ENCODE data around the gene MSRB1. TPM values are rescaled to one million over a fixed set of nuclear protein-coding genes. Genes with fewer than 3 reads are reported as not detected.

The MSRB1 gene
- total RNA-seq, 5 donors from 2014 or later (not counting 1 experiment from before 2014, with no cell fraction given) = 5.6 to 11.9 (median 9.6) TPM

GRCh38 chr16:1968146-1968953 lies 25.4 kb upstream of the MSRB1 start:
- ChIA-PET CTCF (no interaction called here), POLR2A (no interaction called here)
- Histone ChIP-seq H3K9me3 (no peaks in the 10 kb centered on the region), H3K27me3 (replicated peaks in 1 of 2; ENCODE audit: control insufficient read depth in 2 of 2, extremely low read depth in 1 of 2, insufficient read depth in 2 of 2, low read length in 1 of 2) (peaks cover 0 to 5% of the 10 kb centered on the region in 2 experiments), H3K27ac (ENCODE audit: low read length) (no peak overlapping the region), H3K4me1 (ENCODE audit: control insufficient read depth in 1 of 2, extremely low read depth in 1 of 2, insufficient read depth in 2 of 2, low read length in 2 of 2) (peaks cover 7 to 47% of the 10 kb centered on the region in 2 experiments), H3K36me3 (ENCODE audit: control insufficient read depth in 2 of 2, extremely low read depth in 1 of 2, insufficient read depth in 1 of 2, low read length in 1 of 2) (peaks cover 0 to 3% of the 10 kb centered on the region in 2 donors), H3K4me3 (ENCODE audit: control insufficient read depth in 1 of 2, extremely low read depth in 1 of 2, low read length in 1 of 2) (no peak overlapping the region)
- Mint-ChIP-seq H3K36me3 (peaks cover 11% of the 10 kb centered on the region), H3K4me3 (no peak overlapping the region), H3K4me1 (peaks cover 31 to 37% (median 36%) of the 10 kb centered on the region in 3 donors), H3K27ac (no peak overlapping the region), H3K9me3 (no peaks in the 10 kb centered on the region), H3K27me3 (no peaks in the 10 kb centered on the region)
- no peak for ATAC-seq (replicated peaks in 1 of 4)
- whole genome bisulfite sequencing (ENCODE audit: insufficient coverage) = 90% methylated on average over 35 of the region's 41 CpGs
- no peak for DNase-seq

GRCh38 chr16:1966460-1966859 lies 23.5 kb upstream of the MSRB1 start, which contains the start of gene RNF151:
RNF151 (plus strand) TSS chr16:1966856; CDS start chr16:1966882, 26 bp downstream.
- ChIA-PET CTCF (interaction anchor here in 1 of 2 donors (0.6 kb wide), 1 partner anchor 10 kb away, joined by 4 read pairs; no protein-coding TSS in a partner anchor), POLR2A (interaction anchor here in 1 of 2 donors (0.5 to 0.6 kb wide), 2 partner anchors 174 to 982 kb away, joined by 3 to 4 read pairs; no protein-coding TSS in a partner anchor)
- Histone ChIP-seq H3K4me1 (ENCODE audit: control insufficient read depth in 1 of 2, extremely low read depth in 1 of 2, insufficient read depth in 2 of 2, low read length in 2 of 2) (peaks cover 5 to 50% of the 10 kb centered on the region in 2 experiments), H3K27me3 (replicated peaks in 1 of 2; ENCODE audit: control insufficient read depth in 2 of 2, extremely low read depth in 1 of 2, insufficient read depth in 2 of 2, low read length in 1 of 2) (no peaks in the 10 kb centered on the region), H3K27ac (ENCODE audit: low read length) (peak within 1 kb of the TSS; percentile 97), H3K4me3 (ENCODE audit: control insufficient read depth in 1 of 2, extremely low read depth in 1 of 2, low read length in 1 of 2) (peak within 1 kb of the TSS; percentile 83 to 95), H3K36me3 (ENCODE audit: control insufficient read depth in 2 of 2, extremely low read depth in 1 of 2, insufficient read depth in 1 of 2, low read length in 1 of 2) (peaks cover 4 to 20% of the 10 kb centered on the region in 2 donors), H3K9me3 (no peaks in the 10 kb centered on the region)
- H3K27me3 Mint-ChIP-seq = no peaks in the 10 kb centered on the region
- peaks cover 16% of the 10 kb centered on the region for H3K36me3 Mint-ChIP-seq
- no peaks in the 10 kb centered on the region for H3K9me3 Mint-ChIP-seq
- no peak for ATAC-seq (replicated peaks in 1 of 4)
- no peak for DNase-seq
- 94% methylated on average over 4 of the region's 6 CpGs for WGBS (ENCODE audit: insufficient coverage)
- peaks cover 30 to 41% (median 37%) of the 10 kb centered on the region in 3 donors for H3K4me1 Mint-ChIP-seq
- peak within 1 kb of the TSS; percentile 91 to 93 (median 91) for H3K4me3 Mint-ChIP-seq
- peak within 1 kb of the TSS; percentile 95 to 96 for H3K27ac Mint-ChIP-seq

GRCh38 chr16:1965396-1966001 lies 22.5 kb upstream of the MSRB1 start:
- peak overlapping the region; percentile 95 to 96 for H3K27ac Mint-ChIP-seq
- H3K27me3 Mint-ChIP-seq = no peaks in the 10 kb centered on the region
- ChIA-PET POLR2A (interaction anchor here (0.5 to 1.4 kb wide), 10 partner anchors 21 to 981 kb away, joined by 3 to 11 read pairs (median 4); partner anchors contain the start of genes ATP6V0C (in 1 of the 2), NUBP2 (in 1 of the 2), PKD1 (in 1 of the 2) and SPSB3 (in 1 of the 2)), CTCF (interaction anchor here in 1 of 2 donors (1.0 kb wide), 1 partner anchor 175 kb away, joined by 6 read pairs; no protein-coding TSS in a partner anchor)
- H3K4me1 Mint-ChIP-seq = peaks cover 31 to 43% (median 40%) of the 10 kb centered on the region in 3 donors
- H3K36me3 Mint-ChIP-seq = peaks cover 21% of the 10 kb centered on the region
- peaks cover 7 to 26% of the 10 kb centered on the region in 2 donors for H3K36me3 ChIP-seq (ENCODE audit: control insufficient read depth in 2 of 2, extremely low read depth in 1 of 2, insufficient read depth in 1 of 2, low read length in 1 of 2)
- ATAC-seq (replicated peaks in 1 of 4) = peak in 3 of 4 experiments; percentile 2 to 10 (median 6)
- H3K27ac ChIP-seq (ENCODE audit: low read length) = peak overlapping the region; percentile 97
- 19% methylated on average over 23 of the region's 24 CpGs for WGBS (ENCODE audit: insufficient coverage)
- DNase-seq = no peak
- no peaks in the 10 kb centered on the region for H3K9me3 Mint-ChIP-seq
- H3K4me3 Mint-ChIP-seq = peak overlapping the region; percentile 91 to 93 (median 91)
- H3K27me3 ChIP-seq (replicated peaks in 1 of 2; ENCODE audit: control insufficient read depth in 2 of 2, extremely low read depth in 1 of 2, insufficient read depth in 2 of 2, low read length in 1 of 2) = no peaks in the 10 kb centered on the region
- peaks cover 12 to 50% of the 10 kb centered on the region in 2 experiments for H3K4me1 ChIP-seq (ENCODE audit: control insufficient read depth in 1 of 2, extremely low read depth in 1 of 2, insufficient read depth in 2 of 2, low read length in 2 of 2)
- peak overlapping the region; percentile 83 to 95 for H3K4me3 ChIP-seq (ENCODE audit: control insufficient read depth in 1 of 2, extremely low read depth in 1 of 2, low read length in 1 of 2)
- no peaks in the 10 kb centered on the region for H3K9me3 ChIP-seq

GRCh38 chr16:1964506-1965395 lies 21.8 kb upstream of the MSRB1 start, which contains the start of gene RPS2:
RPS2 (minus strand) TSS chr16:1964826; CDS start chr16:1964625, 201 bp downstream.
- under 1% methylated on average over 87 of the region's 97 CpGs for WGBS (ENCODE audit: insufficient coverage)
- ChIA-PET POLR2A (interaction anchor here (0.5 to 1.4 kb wide), 14 partner anchors 20 to 1319 kb away, joined by 3 to 12 read pairs (median 4); partner anchors contain the start of genes ATP6V0C (in 1 of the 2), MSRB1 (in 1 of the 2), NUBP2 (in 1 of the 2) and PKD1 (in 1 of the 2)), CTCF (interaction anchor here in 1 of 2 donors (0.7 to 1.0 kb wide), 2 partner anchors 27 to 176 kb away, joined by 3 to 6 read pairs; no protein-coding TSS in a partner anchor)
- peak within 1 kb of the TSS; percentile 97 for H3K27ac ChIP-seq (ENCODE audit: low read length)
- H3K4me1 ChIP-seq (ENCODE audit: control insufficient read depth in 1 of 2, extremely low read depth in 1 of 2, insufficient read depth in 2 of 2, low read length in 2 of 2) = peaks cover 12 to 55% of the 10 kb centered on the region in 2 experiments
- peak within 1 kb of the TSS; percentile 83 to 95 for H3K4me3 ChIP-seq (ENCODE audit: control insufficient read depth in 1 of 2, extremely low read depth in 1 of 2, low read length in 1 of 2)
- H3K9me3 Mint-ChIP-seq = no peaks in the 10 kb centered on the region
- H3K27me3 Mint-ChIP-seq = no peaks in the 10 kb centered on the region
- DNase-seq (peak; percentile 93 to 100 (median 98)), ATAC-seq (replicated peaks in 1 of 4) (peak; percentile 86 to 89 (median 88))
- peak within 1 kb of the TSS; percentile 95 to 96 for H3K27ac Mint-ChIP-seq
- peak within 1 kb of the TSS; percentile 91 to 93 (median 91) for H3K4me3 Mint-ChIP-seq
- H3K36me3 Mint-ChIP-seq = peaks cover 21% of the 10 kb centered on the region
- peaks cover 37 to 49% (median 45%) of the 10 kb centered on the region in 3 donors for H3K4me1 Mint-ChIP-seq
- no peaks in the 10 kb centered on the region for H3K9me3 ChIP-seq
- peaks cover 7 to 26% of the 10 kb centered on the region in 2 donors for H3K36me3 ChIP-seq (ENCODE audit: control insufficient read depth in 2 of 2, extremely low read depth in 1 of 2, insufficient read depth in 1 of 2, low read length in 1 of 2)
- no peaks in the 10 kb centered on the region for H3K27me3 ChIP-seq (replicated peaks in 1 of 2; ENCODE audit: control insufficient read depth in 2 of 2, extremely low read depth in 1 of 2, insufficient read depth in 2 of 2, low read length in 1 of 2)

- H3K9me3 ChIP-seq = no peaks in the 10 kb centered on the region
- WGBS (ENCODE audit: insufficient coverage) = 10% methylated on average over 27 of the region's 44 CpGs
- H3K36me3 Mint-ChIP-seq = peaks cover 21% of the 10 kb centered on the region
- ChIA-PET CTCF (interaction anchor here in 1 of 2 donors (0.7 to 1.0 kb wide), 2 partner anchors 28 to 176 kb away, joined by 3 to 6 read pairs; no protein-coding TSS in a partner anchor), POLR2A (interaction anchor here (0.7 to 1.4 kb wide), 10 partner anchors 21 to 550 kb away, joined by 3 to 12 read pairs (median 4); partner anchors contain the start of genes ATP6V0C (in 1 of the 2), MSRB1 (in 1 of the 2), NUBP2 (in 1 of the 2) and PKD1 (in 1 of the 2))
- peaks cover 12 to 61% of the 10 kb centered on the region in 2 experiments for H3K4me1 ChIP-seq (ENCODE audit: control insufficient read depth in 1 of 2, extremely low read depth in 1 of 2, insufficient read depth in 2 of 2, low read length in 2 of 2)
- H3K4me3 ChIP-seq (ENCODE audit: control insufficient read depth in 1 of 2, extremely low read depth in 1 of 2, low read length in 1 of 2) = peak overlapping the region; percentile 83 to 95
- peak overlapping the region; percentile 88 to 91 for H3K27ac Mint-ChIP-seq
- peaks cover 7 to 26% of the 10 kb centered on the region in 2 donors for H3K36me3 ChIP-seq (ENCODE audit: control insufficient read depth in 2 of 2, extremely low read depth in 1 of 2, insufficient read depth in 1 of 2, low read length in 1 of 2)
- ATAC-seq (replicated peaks in 1 of 4) = peak in 3 of 4 experiments; percentile 0 to 27 (median 24)
- peak in 13 of 35 experiments; percentile 24 to 58 (median 33) for DNase-seq
- H3K4me1 Mint-ChIP-seq = peaks cover 37 to 53% (median 49%) of the 10 kb centered on the region in 3 donors
- H3K27me3 Mint-ChIP-seq = no peaks in the 10 kb centered on the region
- peak overlapping the region; percentile 97 for H3K27ac ChIP-seq (ENCODE audit: low read length)
- peak overlapping the region; percentile 91 to 93 (median 91) for H3K4me3 Mint-ChIP-seq
- H3K27me3 ChIP-seq (replicated peaks in 1 of 2; ENCODE audit: control insufficient read depth in 2 of 2, extremely low read depth in 1 of 2, insufficient read depth in 2 of 2, low read length in 1 of 2) = no peaks in the 10 kb centered on the region
- no peaks in the 10 kb centered on the region for H3K9me3 Mint-ChIP-seq
These were observed 21.0 kb upstream of the MSRB1 start for GRCh38 chr16:1963806-1964505.

Data from T-cell (primary cell).